ENCODE measurements around the gene SH2B2. TPM values are rescaled to one million over a fixed set of nuclear protein-coding genes. Genes with fewer than 3 reads are reported as not detected.

The SH2B2 gene
- total and polyA plus RNA-seq, 2 experiments from 2014 or later = 5.6 to 21.9 TPM

DNA sequence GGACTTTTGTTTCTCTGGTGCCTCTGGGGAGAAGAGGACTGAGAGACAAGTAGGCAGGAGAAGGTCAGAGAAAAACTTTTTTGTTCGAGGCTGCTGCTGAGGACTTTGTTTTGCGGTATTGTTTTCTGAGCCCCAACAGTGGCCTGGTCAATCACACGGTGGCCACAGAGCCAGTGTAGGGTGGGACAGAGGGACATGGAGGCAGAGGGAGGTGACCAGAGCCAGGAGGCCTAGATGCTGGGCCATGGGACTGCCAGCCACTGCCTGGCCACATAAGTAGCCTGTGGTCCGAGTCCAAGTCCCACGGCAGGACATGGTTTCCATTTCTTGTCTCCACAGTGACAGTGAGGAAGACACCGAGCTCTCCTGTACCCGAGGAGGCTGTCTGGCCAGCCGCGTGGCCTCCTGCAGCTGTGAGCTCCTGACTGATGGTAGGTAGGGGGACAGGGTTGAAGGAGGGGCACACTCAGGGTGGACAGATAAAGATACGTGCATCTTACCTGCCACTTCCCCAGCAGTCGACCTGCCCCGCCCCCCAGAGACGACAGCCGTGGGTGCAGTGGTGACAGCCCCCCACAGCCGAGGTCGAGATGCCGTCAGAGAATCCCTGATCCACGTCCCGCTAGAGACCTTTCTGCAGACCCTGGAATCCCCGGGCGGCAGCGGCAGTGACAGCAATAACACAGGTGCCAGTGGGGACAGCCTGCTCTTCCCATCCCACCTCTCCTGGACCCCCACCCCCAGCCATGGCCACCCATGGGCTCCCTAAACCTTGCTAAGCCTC is 27.5 kb downstream of the SH2B2 start (continued):
- no peak for TF ChIP-seq REST (IDR thresholded peaks at IDR 0.05; ENCODE audit: unreplicated experiment)

DNA sequence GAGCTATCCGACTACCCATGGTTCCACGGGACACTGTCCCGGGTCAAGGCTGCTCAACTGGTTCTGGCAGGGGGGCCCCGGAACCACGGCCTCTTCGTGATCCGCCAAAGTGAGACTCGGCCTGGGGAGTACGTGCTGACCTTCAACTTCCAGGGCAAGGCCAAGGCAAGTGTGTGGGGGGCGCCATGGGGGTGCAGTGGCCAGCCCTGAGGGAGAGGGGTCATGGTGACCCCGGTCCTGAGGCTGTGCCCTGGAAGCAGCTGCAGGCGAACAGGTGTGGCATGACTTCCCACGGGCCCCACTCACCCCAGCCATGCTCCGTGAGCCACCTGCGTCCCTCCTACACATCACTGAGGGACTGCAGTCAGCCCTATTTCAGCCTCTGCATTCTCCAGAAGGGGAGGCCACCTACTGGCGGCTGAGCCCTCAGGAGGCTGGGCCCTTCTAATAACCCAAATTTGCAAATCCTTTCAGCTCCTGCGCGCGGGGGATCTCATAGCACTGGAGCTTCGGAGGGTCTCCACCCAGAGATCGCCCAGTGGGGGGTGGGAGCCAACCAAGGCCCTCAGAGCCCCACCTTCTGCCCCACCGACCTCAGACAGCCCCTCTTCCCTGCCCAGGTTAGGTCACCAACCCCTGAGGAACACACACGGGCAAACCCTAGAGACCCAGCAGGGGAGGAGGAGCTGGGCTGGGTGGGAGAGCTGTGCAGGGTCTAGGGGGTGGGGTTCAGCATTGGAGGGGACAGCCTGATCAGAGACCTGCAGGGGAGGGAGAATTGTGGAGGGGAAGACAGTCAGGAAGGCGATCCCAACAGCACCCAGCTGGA is 30.8 kb downstream of the SH2B2 start:
- Histone ChIP-seq H3K4me1 (ENCODE audit: insufficient read depth) (peaks cover 3% of the 10 kb centered on the region; the same call in 1 of the 2 replicates), H3F3A (replicated peaks; ENCODE audit: low read depth) (0 out of 2 replicates have a peak, but pooled peaks cover 3% of the 10 kb centered on the region), H3K4me3 (no peak overlapping the region), H3K36me3 (ENCODE audit: insufficient read depth) (no peaks in the 10 kb centered on the region), H4K20me1 (replicated peaks; ENCODE audit: insufficient read depth) (no peaks in the 10 kb centered on the region), H2AFZ (no peak overlapping the region), H3K27ac (ENCODE audit: low read depth) (no peak overlapping the region), H3K27me3 (ENCODE audit: insufficient read depth) (no peaks in the 10 kb centered on the region), H3K9me2 (ENCODE audit: insufficient read depth) (no peaks in the 10 kb centered on the region), H3K4me2 (no peak overlapping the region), H3K79me2 (replicated peaks; ENCODE audit: insufficient read depth) (no peaks in the 10 kb centered on the region)
- DNase-seq (ENCODE audit: low spot score) (peak; percentile 43), ATAC-seq (peak; percentile 47)
- TF ChIP-seq, protein P1, sequence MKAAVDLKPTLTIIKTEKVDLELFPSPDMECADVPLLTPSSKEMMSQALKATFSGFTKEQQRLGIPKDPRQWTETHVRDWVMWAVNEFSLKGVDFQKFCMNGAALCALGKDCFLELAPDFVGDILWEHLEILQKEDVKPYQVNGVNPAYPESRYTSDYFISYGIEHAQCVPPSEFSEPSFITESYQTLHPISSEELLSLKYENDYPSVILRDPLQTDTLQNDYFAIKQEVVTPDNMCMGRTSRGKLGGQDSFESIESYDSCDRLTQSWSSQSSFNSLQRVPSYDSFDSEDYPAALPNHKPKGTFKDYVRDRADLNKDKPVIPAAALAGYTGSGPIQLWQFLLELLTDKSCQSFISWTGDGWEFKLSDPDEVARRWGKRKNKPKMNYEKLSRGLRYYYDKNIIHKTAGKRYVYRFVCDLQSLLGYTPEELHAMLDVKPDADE (IDR thresholded peaks at IDR 0.05) = no peak
- TF ChIP-seq, protein P2, sequence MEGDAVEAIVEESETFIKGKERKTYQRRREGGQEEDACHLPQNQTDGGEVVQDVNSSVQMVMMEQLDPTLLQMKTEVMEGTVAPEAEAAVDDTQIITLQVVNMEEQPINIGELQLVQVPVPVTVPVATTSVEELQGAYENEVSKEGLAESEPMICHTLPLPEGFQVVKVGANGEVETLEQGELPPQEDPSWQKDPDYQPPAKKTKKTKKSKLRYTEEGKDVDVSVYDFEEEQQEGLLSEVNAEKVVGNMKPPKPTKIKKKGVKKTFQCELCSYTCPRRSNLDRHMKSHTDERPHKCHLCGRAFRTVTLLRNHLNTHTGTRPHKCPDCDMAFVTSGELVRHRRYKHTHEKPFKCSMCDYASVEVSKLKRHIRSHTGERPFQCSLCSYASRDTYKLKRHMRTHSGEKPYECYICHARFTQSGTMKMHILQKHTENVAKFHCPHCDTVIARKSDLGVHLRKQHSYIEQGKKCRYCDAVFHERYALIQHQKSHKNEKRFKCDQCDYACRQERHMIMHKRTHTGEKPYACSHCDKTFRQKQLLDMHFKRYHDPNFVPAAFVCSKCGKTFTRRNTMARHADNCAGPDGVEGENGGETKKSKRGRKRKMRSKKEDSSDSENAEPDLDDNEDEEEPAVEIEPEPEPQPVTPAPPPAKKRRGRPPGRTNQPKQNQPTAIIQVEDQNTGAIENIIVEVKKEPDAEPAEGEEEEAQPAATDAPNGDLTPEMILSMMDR (conservative IDR thresholded peaks at IDR 0.05; ENCODE audit: low read depth in 2 of 2) = peak; percentile 15 to 51; a peak in 2 of 4 replicates
- TF ChIP-seq CREB1 (CRISPR knock-in tag; IDR thresholded peaks at IDR 0.05; ENCODE audit: low read depth) = no peak
- Mint-ChIP-seq H3K4me3 (no peak overlapping the region), H3K36me3 (ENCODE audit: low read depth) (peaks cover 16% of the 10 kb centered on the region), H3K4me1 (peaks cover 14% of the 10 kb centered on the region; the same call in 2 of the 3 replicates), H3K27me3 (ENCODE audit: insufficient read depth, low read depth, poor library complexity) (peaks cover 16% of the 10 kb centered on the region), H3K9me3 (no peaks in the 10 kb centered on the region), H3K27ac (no peak overlapping the region; the same call in 1 of the 2 replicates)

Data from GM23338 (cell line).